Upper lobe of right lung (tissue), 1 donor: ENCODE results near the gene SMCO2. TPM values are rescaled to one million over a fixed set of nuclear protein-coding genes. Genes with fewer than 3 reads are reported as not detected.

ENCODE experiments used
- ATAC-seq: fragments of 200-7000 bp; cut with Tn5 transposase; one replicate; pipeline ENCODE4 v1.9.1; 2020; ENCODE audit warnings: mild to moderate bottlenecking, moderate library complexity
- DNase-seq: peaks from one replicate; pipeline ENCODE4 v3.0.0-alpha.2; 2020
- H3K27ac ChIP-seq: fragments of 200-600 bp; one replicate; pipeline ENCODE4 v1.8.0; 2022
- H3K27me3 ChIP-seq: fragments of 200-600 bp; one replicate; pipeline ENCODE4 v1.8.0; 2022; ENCODE audit warnings: mild to moderate bottlenecking
- H3K36me3 ChIP-seq: fragments of 200-600 bp; one replicate; pipeline ENCODE4 v1.8.0; 2022
- H3K4me1 ChIP-seq: fragments of 200-600 bp; one replicate; pipeline ENCODE4 v1.8.0; 2022
- H3K4me3 ChIP-seq: fragments of 200-600 bp; one replicate; pipeline ENCODE4 v1.8.0; 2022; ENCODE audit warnings: mild to moderate bottlenecking
- H3K9me3 ChIP-seq: fragments of 200-600 bp; one replicate; pipeline ENCODE4 v1.8.0; 2022
- CTCF ChIP-seq: fragments of 200-600 bp; IDR thresholded peaks from one replicate; pipeline ENCODE4 v1.8.0; 2022; ENCODE audit warnings: antibody characterized with exemption
- intact Hi-C: fragments of 100-400 bp; cut with DNase I; formaldehyde crosslinking; loops from one replicate; pipeline ENCODE4 v1.11.0; 2022
- total RNA-seq: library from RNA; stranded (reverse); fragmentation: NEBNext Ultra II Directional; extraction: Animal tissue kit (Norgen Biotek cat#: 25700); gene quantifications from one replicate; pipeline ENCODE4 v1.2.1, GENCODE V29; 2021
- donor health status: DM: no; HTN: yes; CAD: no; lungs with severe emphysema.

The SMCO2 gene
- total RNA-seq, 1 donor from 2014 or later: 0.38 TPM

- Histone ChIP-seq H3K4me1 (no peaks in the 10 kb centered on the region), H3K27ac (no peak overlapping the region), H3K4me3 (no peak overlapping the region), H3K36me3 (no peaks in the 10 kb centered on the region), H3K9me3 (no peaks in the 10 kb centered on the region), H3K27me3 (no peaks in the 10 kb centered on the region)
- no peak for ATAC-seq
- intact Hi-C loops: no loop called here
- DNase-seq: no peak
- no peak for TF ChIP-seq CTCF
These were observed 60.2 kb downstream of the SMCO2 start for GRCh38 chr12:27506645-27507189.

- H3K27ac ChIP-seq: no peak overlapping the region
These were observed 62.3 kb downstream of the SMCO2 start for GRCh38 chr12:27508736-27509431.

GRCh38 chr12:27511031-27511722 is 64.6 kb downstream of the SMCO2 start:
- H3K27me3 ChIP-seq: no peaks in the 10 kb centered on the region
- intact Hi-C loops: no loop called here
- no peak for TF ChIP-seq CTCF
- peak overlapping the region; percentile 21 for H3K27ac ChIP-seq
- no peaks in the 10 kb centered on the region for H3K36me3 ChIP-seq
- DNase-seq: no peak
- no peak overlapping the region for H3K4me3 ChIP-seq
- ATAC-seq: no peak
- no peaks in the 10 kb centered on the region for H3K4me1 ChIP-seq
- no peaks in the 10 kb centered on the region for H3K9me3 ChIP-seq

More at GRCh38 chr12:27508736-27509431, 62.3 kb downstream of the SMCO2 start:
- H3K36me3 ChIP-seq: no peaks in the 10 kb centered on the region
- intact Hi-C loops: no loop called here
- no peaks in the 10 kb centered on the region for H3K4me1 ChIP-seq
- no peak overlapping the region for H3K4me3 ChIP-seq
- H3K27me3 ChIP-seq: no peaks in the 10 kb centered on the region
- DNase-seq (no peak), ATAC-seq (no peak)
- no peaks in the 10 kb centered on the region for H3K9me3 ChIP-seq
- TF ChIP-seq CTCF: no peak

GRCh38 chr12:27511723-27512045 is 65.1 kb downstream of the SMCO2 start:
- Histone ChIP-seq H3K36me3 (no peaks in the 10 kb centered on the region), H3K27ac (peak overlapping the region; percentile 21), H3K27me3 (no peaks in the 10 kb centered on the region), H3K4me1 (no peaks in the 10 kb centered on the region), H3K4me3 (no peak overlapping the region), H3K9me3 (no peaks in the 10 kb centered on the region)
- peak; percentile 46 for ATAC-seq
- intact Hi-C loops: no loop called here
- no peak for TF ChIP-seq CTCF
- no peak for DNase-seq

- TF ChIP-seq CTCF: no peak
- intact Hi-C loops: no loop called here
- no peaks in the 10 kb centered on the region for H3K4me1 ChIP-seq
- no peak overlapping the region for H3K4me3 ChIP-seq
- H3K27me3 ChIP-seq: no peaks in the 10 kb centered on the region
- no peaks in the 10 kb centered on the region for H3K36me3 ChIP-seq
- ATAC-seq: no peak
- H3K27ac ChIP-seq: no peak overlapping the region
- no peaks in the 10 kb centered on the region for H3K9me3 ChIP-seq
- no peak for DNase-seq
These were observed 66.8 kb downstream of the SMCO2 start for GRCh38 chr12:27513155-27513824.
